HCEC 1CT (cell line): ENCODE results near the gene IGSF5.
"Not testable (repeated sequence)": the region's sequence is repeated elsewhere in the genome, so short reads cannot be mapped to it uniquely, and the experiment has no call there.

Experiments
- DNase-seq: peaks from one replicate; pipeline ENCODE4 v3.0.0-alpha.2; 2017

IGSF5 gene

GRCh38 chr21:39744883-39745282 is at the start of gene IGSF5:
IGSF5 (plus strand) TSS chr21:39745183; CDS start chr21:39745510, 327 bp downstream.
- not testable (repeated sequence) for DNase-seq

- DNase-seq, result no peak
Observed at GRCh38 chr21:39696196-39696595, 48.8 kb upstream of the IGSF5 start.

- no peak for DNase-seq
Observed at GRCh38 chr21:39696618-39697017, 48.4 kb upstream of the IGSF5 start.

- DNase-seq, result no peak
Observed at GRCh38 chr21:39700318-39700717, 44.7 kb upstream of the IGSF5 start.

- DNase-seq, result no peak
Observed at GRCh38 chr21:39703578-39703977, 41.4 kb upstream of the IGSF5 start.

- DNase-seq, result no peak
Observed at GRCh38 chr21:39705849-39706248, 39.1 kb upstream of the IGSF5 start.

GRCh38 chr21:39707316-39707715 is 37.7 kb upstream of the IGSF5 start:
- DNase-seq, result no peak

GRCh38 chr21:39710866-39711265 is 34.1 kb upstream of the IGSF5 start:
- DNase-seq, result no peak

GRCh38 chr21:39712273-39712672 is 32.7 kb upstream of the IGSF5 start:
- no peak for DNase-seq

GRCh38 chr21:39712976-39713375 is 32.0 kb upstream of the IGSF5 start:
- DNase-seq, result no peak

GRCh38 chr21:39713905-39714304 is 31.1 kb upstream of the IGSF5 start:
- DNase-seq, result no peak

- no peak for DNase-seq
Observed at GRCh38 chr21:39714331-39714730, 30.7 kb upstream of the IGSF5 start.

- DNase-seq, result peak; percentile 3
Observed at GRCh38 chr21:39715804-39716397, 29.1 kb upstream of the IGSF5 start.

- no peak for DNase-seq
Observed at GRCh38 chr21:39720126-39720778, 24.7 kb upstream of the IGSF5 start.

GRCh38 chr21:39721885-39722284 is 23.1 kb upstream of the IGSF5 start:
- DNase-seq, result no peak

GRCh38 chr21:39724944-39725343 is 20.0 kb upstream of the IGSF5 start:
- DNase-seq, result no peak

- no peak for DNase-seq
Observed at GRCh38 chr21:39726133-39726532, 18.9 kb upstream of the IGSF5 start.

- DNase-seq, result no peak
Observed at GRCh38 chr21:39727401-39728120, 17.4 kb upstream of the IGSF5 start.

- DNase-seq, result no peak
Observed at GRCh38 chr21:39728341-39728740, 16.6 kb upstream of the IGSF5 start.

GRCh38 chr21:39730418-39731157 is 14.4 kb upstream of the IGSF5 start:
- no peak for DNase-seq

- no peak for DNase-seq
Observed at GRCh38 chr21:39736716-39737115, 8.3 kb upstream of the IGSF5 start.

GRCh38 chr21:39737376-39738000 is 7.5 kb upstream of the IGSF5 start:
- DNase-seq, result no peak

GRCh38 chr21:39738566-39738965 is 6.4 kb upstream of the IGSF5 start:
- no peak for DNase-seq
